Measurements from ENCODE around the gene XPR1.

DNA sequence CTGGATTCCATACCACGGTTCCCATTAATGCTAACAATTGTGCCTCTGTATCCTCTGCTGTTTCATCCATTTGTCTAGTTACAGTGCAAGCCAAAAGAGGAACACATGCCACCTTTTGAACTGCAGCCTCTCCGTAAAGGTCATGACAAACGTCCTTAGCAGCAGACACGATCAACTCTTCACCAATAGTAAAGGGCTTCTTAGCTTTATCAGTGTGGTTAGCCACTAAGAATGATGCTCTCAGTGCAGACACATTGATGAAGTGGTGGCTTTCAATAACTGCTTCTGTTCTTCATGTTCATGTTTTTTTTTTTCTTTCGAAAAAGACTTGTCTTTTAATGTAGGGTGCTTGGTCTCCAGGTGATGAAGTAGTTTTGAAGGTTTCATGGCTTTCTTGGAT, 14.3 kb downstream of the XPR1 start:
- TF ChIP-seq CTCF (IDR thresholded peaks at IDR 0.05) (no peak), POLR2AphosphoS5 (IDR thresholded peaks at IDR 0.05; ENCODE audit: low read depth, low read length) (no peak), SIN3A (IDR thresholded peaks at IDR 0.05; ENCODE audit: borderline replicate concordance, insufficient read depth, low read depth, low read length) (no peak)
- TF ChIP-seq, protein P1, sequence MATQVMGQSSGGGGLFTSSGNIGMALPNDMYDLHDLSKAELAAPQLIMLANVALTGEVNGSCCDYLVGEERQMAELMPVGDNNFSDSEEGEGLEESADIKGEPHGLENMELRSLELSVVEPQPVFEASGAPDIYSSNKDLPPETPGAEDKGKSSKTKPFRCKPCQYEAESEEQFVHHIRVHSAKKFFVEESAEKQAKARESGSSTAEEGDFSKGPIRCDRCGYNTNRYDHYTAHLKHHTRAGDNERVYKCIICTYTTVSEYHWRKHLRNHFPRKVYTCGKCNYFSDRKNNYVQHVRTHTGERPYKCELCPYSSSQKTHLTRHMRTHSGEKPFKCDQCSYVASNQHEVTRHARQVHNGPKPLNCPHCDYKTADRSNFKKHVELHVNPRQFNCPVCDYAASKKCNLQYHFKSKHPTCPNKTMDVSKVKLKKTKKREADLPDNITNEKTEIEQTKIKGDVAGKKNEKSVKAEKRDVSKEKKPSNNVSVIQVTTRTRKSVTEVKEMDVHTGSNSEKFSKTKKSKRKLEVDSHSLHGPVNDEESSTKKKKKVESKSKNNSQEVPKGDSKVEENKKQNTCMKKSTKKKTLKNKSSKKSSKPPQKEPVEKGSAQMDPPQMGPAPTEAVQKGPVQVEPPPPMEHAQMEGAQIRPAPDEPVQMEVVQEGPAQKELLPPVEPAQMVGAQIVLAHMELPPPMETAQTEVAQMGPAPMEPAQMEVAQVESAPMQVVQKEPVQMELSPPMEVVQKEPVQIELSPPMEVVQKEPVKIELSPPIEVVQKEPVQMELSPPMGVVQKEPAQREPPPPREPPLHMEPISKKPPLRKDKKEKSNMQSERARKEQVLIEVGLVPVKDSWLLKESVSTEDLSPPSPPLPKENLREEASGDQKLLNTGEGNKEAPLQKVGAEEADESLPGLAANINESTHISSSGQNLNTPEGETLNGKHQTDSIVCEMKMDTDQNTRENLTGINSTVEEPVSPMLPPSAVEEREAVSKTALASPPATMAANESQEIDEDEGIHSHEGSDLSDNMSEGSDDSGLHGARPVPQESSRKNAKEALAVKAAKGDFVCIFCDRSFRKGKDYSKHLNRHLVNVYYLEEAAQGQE (IDR thresholded peaks at IDR 0.05; ENCODE audit: insufficient read depth in 1 of 2, low read depth in 2 of 2, low read length in 1 of 2), result no peak
